ENCODE measurements around the gene FOSL1. TPM values are rescaled to one million over a fixed set of nuclear protein-coding genes. Genes with fewer than 3 reads are reported as not detected.

The FOSL1 gene
- total RNA-seq, 2 experiments from 2014 or later, result 0.88 TPM; not detected in 1

DNA sequence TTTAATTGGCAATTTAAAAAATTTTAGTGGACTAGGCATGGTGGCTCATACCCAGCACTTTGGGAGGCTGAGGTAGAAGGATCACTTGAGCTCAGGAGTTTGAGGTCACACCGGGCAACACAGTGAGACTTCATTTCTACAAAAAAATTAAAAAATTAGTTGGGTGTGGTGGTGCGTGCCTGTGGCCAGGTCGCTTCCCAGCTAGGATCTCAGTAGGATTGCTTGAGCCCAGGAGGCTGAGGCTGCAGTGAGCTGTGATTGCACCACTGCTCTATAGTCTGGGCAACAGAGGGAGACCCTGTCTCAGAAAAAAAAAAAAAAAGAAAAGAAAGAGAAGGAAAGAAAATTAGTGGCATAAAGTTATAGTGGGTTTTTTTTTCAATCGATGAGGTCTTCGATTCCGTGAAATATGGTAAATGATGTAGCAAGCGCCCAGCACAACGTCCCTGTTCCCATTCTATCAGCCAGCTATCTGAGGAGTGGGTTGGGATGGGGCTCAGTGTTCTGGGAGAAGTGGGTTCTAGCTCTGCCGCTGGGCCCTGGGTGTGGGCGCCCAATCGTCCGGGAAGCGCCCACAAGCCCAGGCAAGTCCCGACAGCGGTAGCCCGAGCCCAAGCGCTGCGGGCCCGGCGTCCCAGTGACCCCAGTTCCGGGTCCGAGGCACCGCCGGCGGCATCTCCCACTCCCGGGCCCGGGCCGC, 1.4 kb downstream of the FOSL1 start:
- Histone ChIP-seq H4K20me1 (ENCODE audit: insufficient read depth, low read length) (no peaks in the 10 kb centered on the region), H2AFZ (ENCODE audit: low read length) (no peak overlapping the region), H3K9me2 (ENCODE audit: insufficient read depth, low read length) (no peaks in the 10 kb centered on the region), H3K79me2 (ENCODE audit: insufficient read depth, low read depth, low read length) (no peaks in the 10 kb centered on the region), H3K4me2 (ENCODE audit: low read length) (peak overlapping the region; percentile 80), H3K36me3 (ENCODE audit: insufficient read depth, low read length) (no peaks in the 10 kb centered on the region), H3K4me3 (ENCODE audit: low read depth, low read length, poor library complexity, severe bottlenecking) (peak overlapping the region; percentile 65), H3K9me3 (ENCODE audit: low read length) (no peaks in the 10 kb centered on the region), H3K4me1 (ENCODE audit: insufficient read depth, low read length, poor library complexity, severe bottlenecking) (peaks cover 27% of the 10 kb centered on the region), H3K27ac (ENCODE audit: low read depth, low read length, poor library complexity, severe bottlenecking) (no peak overlapping the region)
- no peak for TF ChIP-seq EZH2phosphoT487 (IDR thresholded peaks at IDR 0.05; ENCODE audit: borderline replicate concordance, low read depth, low read length)
- TF ChIP-seq, protein P1, sequence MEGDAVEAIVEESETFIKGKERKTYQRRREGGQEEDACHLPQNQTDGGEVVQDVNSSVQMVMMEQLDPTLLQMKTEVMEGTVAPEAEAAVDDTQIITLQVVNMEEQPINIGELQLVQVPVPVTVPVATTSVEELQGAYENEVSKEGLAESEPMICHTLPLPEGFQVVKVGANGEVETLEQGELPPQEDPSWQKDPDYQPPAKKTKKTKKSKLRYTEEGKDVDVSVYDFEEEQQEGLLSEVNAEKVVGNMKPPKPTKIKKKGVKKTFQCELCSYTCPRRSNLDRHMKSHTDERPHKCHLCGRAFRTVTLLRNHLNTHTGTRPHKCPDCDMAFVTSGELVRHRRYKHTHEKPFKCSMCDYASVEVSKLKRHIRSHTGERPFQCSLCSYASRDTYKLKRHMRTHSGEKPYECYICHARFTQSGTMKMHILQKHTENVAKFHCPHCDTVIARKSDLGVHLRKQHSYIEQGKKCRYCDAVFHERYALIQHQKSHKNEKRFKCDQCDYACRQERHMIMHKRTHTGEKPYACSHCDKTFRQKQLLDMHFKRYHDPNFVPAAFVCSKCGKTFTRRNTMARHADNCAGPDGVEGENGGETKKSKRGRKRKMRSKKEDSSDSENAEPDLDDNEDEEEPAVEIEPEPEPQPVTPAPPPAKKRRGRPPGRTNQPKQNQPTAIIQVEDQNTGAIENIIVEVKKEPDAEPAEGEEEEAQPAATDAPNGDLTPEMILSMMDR (conservative IDR thresholded peaks at IDR 0.05; ENCODE audit: low read length), result no peak
- ChIA-PET CTCF (ENCODE audit: unreplicated experiment) (interaction anchor here (1.5 kb wide), 1 partner anchor 10 kb away, joined by 5 read pairs; the partner anchor contains the start of gene FIBP), POLR2A (interaction anchor here (0.5 to 1.0 kb wide), 2 partner anchors 14 to 40 kb away, joined by 3 read pairs; no protein-coding TSS in a partner anchor)
- no peak for DNase-seq (ENCODE audit: low spot score)
- intact Hi-C loops (cut with micrococcal nuclease; ENCODE audit: unreplicated experiment), result no loop called here
- no TSS peak for BruUV-seq (replicated peaks)

DNA sequence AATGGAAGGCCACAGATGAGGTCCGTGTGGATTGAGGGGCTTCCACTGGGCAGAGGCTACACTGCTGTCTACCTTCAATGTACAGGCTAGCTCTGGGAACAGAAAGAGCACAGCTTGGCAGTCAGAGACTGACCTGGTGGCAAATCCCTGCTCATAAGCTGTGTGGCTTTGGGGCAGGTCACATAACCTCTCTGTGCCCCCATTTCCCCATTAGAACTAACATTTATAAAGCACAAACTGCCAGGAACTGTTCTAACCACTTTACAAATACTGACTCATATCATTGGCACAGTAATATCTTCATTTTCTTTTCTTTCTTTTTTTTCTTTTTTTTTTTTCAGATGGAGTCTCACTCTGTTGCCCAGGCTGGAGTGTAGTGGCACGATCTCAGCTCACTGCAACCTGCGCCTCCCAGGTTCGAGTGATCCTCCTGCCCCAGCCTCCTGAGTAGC, 3.1 kb downstream of the FOSL1 start:
- H3K4me3 ChIP-seq (ENCODE audit: low read depth, low read length, poor library complexity, severe bottlenecking), result no peak overlapping the region
- no peaks in the 10 kb centered on the region for H3K36me3 ChIP-seq (ENCODE audit: insufficient read depth, low read length)
- no peak overlapping the region for H3K27ac ChIP-seq (ENCODE audit: low read depth, low read length, poor library complexity, severe bottlenecking)
- no peaks in the 10 kb centered on the region for H3K9me3 ChIP-seq (ENCODE audit: low read length)
- DNase-seq (ENCODE audit: low spot score), result no peak
- H4K20me1 ChIP-seq (ENCODE audit: insufficient read depth, low read length), result peaks cover 5% of the 10 kb centered on the region; the same call in 1 of the 2 replicates
- H3K79me2 ChIP-seq (ENCODE audit: insufficient read depth, low read depth, low read length), result peaks cover 11% of the 10 kb centered on the region
- intact Hi-C loops (cut with micrococcal nuclease; ENCODE audit: unreplicated experiment), result no loop called here
- BruUV-seq (replicated peaks), result no TSS peak
- ChIA-PET POLR2A (interaction anchor here (0.6 kb wide), 1 partner anchor 199 kb away, joined by 3 read pairs; no protein-coding TSS in a partner anchor), CTCF (ENCODE audit: unreplicated experiment) (no interaction called here)
- no peak overlapping the region for H3K4me2 ChIP-seq (ENCODE audit: low read length)
- no peaks in the 10 kb centered on the region for H3K9me2 ChIP-seq (ENCODE audit: insufficient read depth, low read length)
- no peak overlapping the region for H2AFZ ChIP-seq (ENCODE audit: low read length)
- TF ChIP-seq, protein P1 (conservative IDR thresholded peaks at IDR 0.05; ENCODE audit: low read length), result no peak
- TF ChIP-seq EZH2phosphoT487 (IDR thresholded peaks at IDR 0.05; ENCODE audit: borderline replicate concordance, low read depth, low read length), result no peak
- peaks cover 43% of the 10 kb centered on the region for H3K4me1 ChIP-seq (ENCODE audit: insufficient read depth, low read length, poor library complexity, severe bottlenecking)

Data from OCI-LY7 (cell line).